HFF-Myc (cell line): ENCODE measurements around the gene IMP4.
A peak's percentile ranks its signal among the peaks of the same experiment; 100 is the strongest.

Experiments
- DNase-seq: peaks from one replicate; pipeline ENCODE4 v3.0.0-alpha.2; 2011; ENCODE audit warnings: low read depth; ENCODE audit errors: extremely low read depth
- H3K4me3 ChIP-seq: replicated peaks from 2 replicates; pipeline ENCODE4 v1.5.1; 2011; ENCODE audit warnings: low read depth, mild to moderate bottlenecking, control low read depth, low read length
- TF ChIP-seq, protein P1 (sequence below): IDR thresholded peaks from 2 replicates; pipeline ENCODE4 v1.5.1; 2012; ENCODE audit warnings: mild to moderate bottlenecking, low read depth, low read length, control low read depth; ENCODE audit errors: missing control alignments

Gene IMP4, protein sequence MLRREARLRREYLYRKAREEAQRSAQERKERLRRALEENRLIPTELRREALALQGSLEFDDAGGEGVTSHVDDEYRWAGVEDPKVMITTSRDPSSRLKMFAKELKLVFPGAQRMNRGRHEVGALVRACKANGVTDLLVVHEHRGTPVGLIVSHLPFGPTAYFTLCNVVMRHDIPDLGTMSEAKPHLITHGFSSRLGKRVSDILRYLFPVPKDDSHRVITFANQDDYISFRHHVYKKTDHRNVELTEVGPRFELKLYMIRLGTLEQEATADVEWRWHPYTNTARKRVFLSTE

DNA sequence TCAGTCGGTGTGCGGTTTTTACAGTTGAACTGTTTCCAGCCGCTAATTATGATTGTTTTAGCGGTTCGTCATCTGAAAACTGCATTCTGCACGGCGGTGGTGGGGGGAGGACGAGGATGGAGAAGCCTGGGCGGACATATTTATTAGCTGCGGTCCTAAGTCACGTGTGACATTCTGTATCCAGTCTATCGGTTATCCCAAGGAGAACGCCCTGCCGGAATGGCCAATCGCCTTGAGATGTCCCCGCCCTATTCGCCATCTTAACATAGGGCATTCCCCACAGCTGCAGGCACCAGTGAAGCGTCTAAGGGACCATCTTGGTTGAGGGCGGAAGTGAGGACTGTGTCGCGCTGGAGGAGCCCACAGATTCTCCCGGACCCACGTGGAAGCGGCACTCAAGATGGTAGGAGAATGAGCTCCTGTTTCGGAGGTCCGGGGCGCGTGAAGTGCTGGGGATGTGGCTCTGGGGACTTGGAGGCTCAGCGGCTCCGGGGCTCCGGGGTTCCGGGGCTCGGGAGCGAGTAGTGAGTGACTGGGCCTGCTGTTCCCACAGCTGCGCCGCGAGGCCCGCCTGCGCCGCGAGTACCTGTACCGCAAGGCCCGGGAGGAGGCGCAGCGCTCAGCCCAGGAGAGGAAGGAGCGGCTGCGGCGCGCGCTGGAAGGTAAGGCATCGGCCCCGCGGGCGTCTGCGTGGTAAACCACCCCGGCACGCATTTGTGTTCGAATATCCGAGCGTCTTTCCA, at the start of gene IMP4:
TSS of gene IMP4 (plus strand) at position 365 of the 743 bp plus-strand sequence. CDS start at position 401, 36 bp downstream.
- H3K4me3 ChIP-seq, result peak within 1 kb of the TSS; percentile 94
- peak; percentile 99 for DNase-seq
- TF ChIP-seq, protein P1, sequence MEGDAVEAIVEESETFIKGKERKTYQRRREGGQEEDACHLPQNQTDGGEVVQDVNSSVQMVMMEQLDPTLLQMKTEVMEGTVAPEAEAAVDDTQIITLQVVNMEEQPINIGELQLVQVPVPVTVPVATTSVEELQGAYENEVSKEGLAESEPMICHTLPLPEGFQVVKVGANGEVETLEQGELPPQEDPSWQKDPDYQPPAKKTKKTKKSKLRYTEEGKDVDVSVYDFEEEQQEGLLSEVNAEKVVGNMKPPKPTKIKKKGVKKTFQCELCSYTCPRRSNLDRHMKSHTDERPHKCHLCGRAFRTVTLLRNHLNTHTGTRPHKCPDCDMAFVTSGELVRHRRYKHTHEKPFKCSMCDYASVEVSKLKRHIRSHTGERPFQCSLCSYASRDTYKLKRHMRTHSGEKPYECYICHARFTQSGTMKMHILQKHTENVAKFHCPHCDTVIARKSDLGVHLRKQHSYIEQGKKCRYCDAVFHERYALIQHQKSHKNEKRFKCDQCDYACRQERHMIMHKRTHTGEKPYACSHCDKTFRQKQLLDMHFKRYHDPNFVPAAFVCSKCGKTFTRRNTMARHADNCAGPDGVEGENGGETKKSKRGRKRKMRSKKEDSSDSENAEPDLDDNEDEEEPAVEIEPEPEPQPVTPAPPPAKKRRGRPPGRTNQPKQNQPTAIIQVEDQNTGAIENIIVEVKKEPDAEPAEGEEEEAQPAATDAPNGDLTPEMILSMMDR, result peak; percentile 17

DNA sequence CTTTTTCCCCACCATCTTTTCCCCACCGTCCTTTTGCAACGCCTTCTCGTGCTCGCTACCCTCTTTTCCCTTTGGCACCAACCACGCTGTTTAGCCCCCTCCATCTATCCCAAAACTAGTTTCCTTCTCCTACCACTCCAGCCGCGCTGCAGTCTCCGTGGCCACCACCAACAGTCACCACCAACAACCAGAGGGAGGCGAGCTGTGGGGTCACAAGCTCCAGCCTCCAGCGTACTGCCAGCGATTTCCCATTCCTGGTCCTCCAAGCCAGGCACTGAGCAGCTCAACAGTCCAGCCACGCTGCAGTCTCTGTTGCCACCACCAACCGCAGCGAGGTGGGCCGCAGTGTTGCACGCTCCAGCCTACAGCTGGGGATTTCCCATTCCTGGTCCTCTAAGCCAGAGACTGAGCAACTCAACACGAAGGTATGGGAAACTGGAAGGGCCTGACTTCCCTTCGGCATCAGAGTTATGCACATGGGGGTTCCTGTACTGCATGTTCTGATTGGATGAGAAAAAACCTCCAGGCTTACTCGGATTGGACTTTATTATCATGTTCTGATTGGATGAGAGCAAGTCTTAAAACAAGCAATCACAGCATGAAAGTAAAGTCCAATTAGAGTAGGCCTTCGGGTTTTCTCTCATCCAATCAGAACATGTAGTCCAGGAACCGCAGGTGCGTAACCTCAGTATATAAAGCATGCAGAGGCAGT, 42.3 kb upstream of the IMP4 start:
- DNase-seq, result no peak
- no peak overlapping the region for H3K4me3 ChIP-seq
- TF ChIP-seq, protein P1, result no peak

DNA sequence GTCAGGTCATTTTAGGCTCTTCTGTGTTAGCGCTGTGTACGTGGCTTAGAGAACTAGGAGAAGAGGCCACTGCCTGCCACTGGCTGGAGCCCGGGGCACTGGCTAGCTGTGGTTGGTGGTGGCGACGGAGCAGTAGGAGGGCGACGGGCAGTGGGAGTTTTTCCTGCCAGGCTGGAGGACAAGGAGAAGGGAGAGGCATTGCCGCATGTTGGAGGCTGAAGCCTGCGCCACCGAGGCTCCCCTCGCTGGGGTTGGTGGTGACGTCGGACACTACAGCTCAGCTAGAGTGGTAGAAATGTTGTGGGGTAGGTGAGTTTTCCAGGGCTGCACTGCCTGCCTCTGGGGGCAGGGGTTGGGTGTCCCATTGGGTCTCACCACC, 41.7 kb upstream of the IMP4 start:
- TF ChIP-seq, protein P1, result no peak
- H3K4me3 ChIP-seq, result no peak overlapping the region
- DNase-seq, result no peak

DNA sequence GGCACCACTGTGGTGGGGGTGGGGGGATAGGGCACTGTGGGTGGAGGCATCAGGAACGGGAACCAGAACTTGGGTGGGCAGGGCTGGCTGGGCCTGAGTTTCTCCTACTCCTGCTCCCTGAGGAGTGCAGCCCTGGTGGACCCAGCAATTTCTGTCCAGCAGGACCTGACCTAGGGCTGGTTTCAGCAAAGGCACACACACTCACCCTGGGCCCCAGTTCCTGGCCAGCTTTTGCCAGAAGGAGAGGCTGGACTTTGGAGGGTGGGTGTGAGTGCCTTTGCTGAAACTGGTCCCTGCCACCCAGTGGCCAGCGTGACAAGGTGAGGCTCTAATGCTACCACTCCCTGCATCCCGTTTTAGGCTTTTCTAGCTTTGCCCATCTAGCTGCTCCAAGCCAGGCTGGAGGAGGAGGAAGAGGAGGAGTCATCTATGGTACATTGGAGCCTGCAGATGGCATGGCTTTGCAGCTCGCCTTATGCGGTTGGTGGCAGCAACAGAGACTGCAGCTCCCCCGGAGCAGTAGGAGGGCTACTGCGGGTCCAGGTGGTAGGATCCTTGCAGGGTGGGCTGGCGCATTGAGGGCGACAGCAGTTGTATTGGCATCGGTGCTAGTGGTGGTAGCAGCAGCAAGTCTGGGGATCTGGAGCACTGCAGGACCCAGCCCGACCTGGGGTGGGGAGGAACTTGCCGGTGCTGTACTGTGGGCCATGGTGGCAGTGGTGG, 40.4 kb upstream of the IMP4 start:
- DNase-seq, result no peak
- TF ChIP-seq, protein P1, result no peak
- no peak overlapping the region for H3K4me3 ChIP-seq

DNA sequence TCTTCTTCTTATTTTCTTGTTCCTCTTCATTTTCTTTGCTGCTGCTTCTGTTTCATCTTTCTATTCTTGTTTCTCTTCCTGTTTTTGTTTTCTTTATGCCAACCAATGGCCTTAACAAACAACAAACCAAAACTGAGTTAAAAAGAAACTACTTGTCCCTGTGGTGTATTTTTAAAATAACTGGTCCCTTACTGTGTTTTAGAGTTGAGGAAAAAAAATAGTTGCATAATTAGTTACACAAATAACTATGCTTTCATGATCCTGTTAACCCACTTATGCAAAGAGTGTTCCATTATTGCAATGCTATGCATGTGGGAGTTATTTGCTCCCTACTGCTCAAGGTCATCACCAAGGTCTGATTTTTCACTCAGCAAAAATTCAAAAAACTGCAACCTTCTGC, 39.5 kb upstream of the IMP4 start:
- TF ChIP-seq, protein P1, result no peak
- DNase-seq, result no peak
- H3K4me3 ChIP-seq, result no peak overlapping the region

DNA sequence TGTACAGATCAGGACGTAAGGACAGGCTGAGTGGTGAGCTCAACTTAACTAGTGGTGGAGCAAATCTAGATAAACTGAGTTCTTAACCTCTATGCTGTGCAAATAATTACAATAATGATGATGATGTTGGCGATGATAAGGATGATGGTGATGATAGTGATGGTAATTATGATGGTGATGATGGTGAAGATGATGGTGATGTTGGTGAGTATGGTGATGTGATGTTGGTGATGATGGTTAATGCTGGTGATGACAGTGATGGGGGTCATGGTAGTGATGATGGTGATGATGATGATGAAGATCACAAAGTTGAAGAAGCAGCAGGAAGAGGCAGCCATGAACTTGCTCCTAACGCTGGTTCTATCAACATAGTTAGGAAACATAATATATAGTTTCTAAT, 38.0 kb upstream of the IMP4 start:
- H3K4me3 ChIP-seq, result no peak overlapping the region
- TF ChIP-seq, protein P1, result no peak
- no peak for DNase-seq
